Ovary (tissue), 3 donors: ENCODE results near the gene KXD1.

Experiments used
- CTCF ChIP-seq, 3 donors: fragments of 450-650 bp in 2 of 3; fragments of 200-600 bp in 1 of 3; IDR thresholded peaks; one replicate each; pipeline versions ENCODE4 v1.5.1 to v1.8.0; 2016 to 2022; ENCODE audit warnings: antibody characterized with exemption in 3 of 3, mild to moderate bottlenecking in 1 of 3
- EP300 ChIP-seq: sonication (generic); formaldehyde crosslinking; IDR thresholded peaks from one replicate; pipeline ENCODE4 v1.6.1; 2017; ENCODE audit warnings: antibody characterized with exemption
- POLR2A ChIP-seq: fragments of 450-650 bp; IDR thresholded peaks from one replicate; pipeline ENCODE4 v1.6.1; 2017; ENCODE audit warnings: antibody characterized with exemption, mild to moderate bottlenecking, moderate library complexity
- donor health status: DM: no; HTN: no; CAD: no.

GRCh38 chr19:18543814-18544475 is 13.7 kb upstream of the KXD1 start:
- TF ChIP-seq CTCF (IDR thresholded peaks at IDR 0.05) (no peak), EP300 (no peak), POLR2A (no peak)
